Caco-2 (cell line): ENCODE measurements around the gene CCDC144A. TPM values are rescaled to one million over a fixed set of nuclear protein-coding genes. Genes with fewer than 3 reads are reported as not detected.
"Not testable (repeated sequence)": the region's sequence is repeated elsewhere in the genome, so short reads cannot be mapped to it uniquely, and the experiment has no call there.

ENCODE experiments used
- BruUV-seq: library from RNA; stranded (reverse); fragments of 400-500 nt; replicated peaks from 2 replicates; lab custom pipeline; 2021; lab: Mats Ljungman, UMichigan
- CTCF ChIA-PET: fragments of 300-600 bp; sonication (Branson Sonifier 250); formaldehyde crosslinking; loops from one replicate; lab custom pipeline; 2022; ENCODE audit warnings: antibody characterized with exemption; lab: Charles Lee
- POLR2A ChIA-PET: fragments of 300-600 bp; sonication (Branson Sonifier 250); formaldehyde crosslinking; loops from one replicate; lab custom pipeline; 2022; ENCODE audit warnings: antibody characterized with exemption; lab: Charles Lee
- DNase-seq, 2 experiments: peaks; one replicate each; pipeline versions ENCODE4 v3.0.0 to v3.0.0-alpha.2; 2020 to 2022
- H3K27me3 ChIP-seq: replicated peaks from 2 replicates; pipeline ENCODE4 v1.6.0; 2011; ENCODE audit warnings: low read length; ENCODE audit not compliant: control insufficient read depth, insufficient read depth
- H3K36me3 ChIP-seq: 2 replicates; pipeline ENCODE4 v1.5.1; 2011; ENCODE audit warnings: low read length; ENCODE audit not compliant: control insufficient read depth, insufficient read depth
- H3K4me1 ChIP-seq: fragments of 250-450 bp; sonication (Bioruptor Pico); 2 replicates; pipeline ENCODE4 v1.5.1; 2020; ENCODE audit warnings: mild to moderate bottlenecking
- H3K4me3 ChIP-seq: 2 replicates; pipeline ENCODE4 v1.5.1; 2011; ENCODE audit warnings: low read depth, mild to moderate bottlenecking, control low read depth, low read length
- H3K9me3 ChIP-seq: fragments of 250-450 bp; sonication (Bioruptor Pico); 2 replicates; pipeline ENCODE4 v1.5.1; 2020; ENCODE audit warnings: mild to moderate bottlenecking, moderate library complexity
- H3K27ac Mint-ChIP-seq: one replicate; pipeline ENCODE4 v1.8.0; 2022; ENCODE audit warnings: mixed read lengths; ENCODE audit not compliant: unreplicated experiment
- H3K27me3 Mint-ChIP-seq: one replicate; pipeline ENCODE4 v1.8.0; 2022; ENCODE audit warnings: mixed read lengths; ENCODE audit not compliant: insufficient read depth, unreplicated experiment
- H3K36me3 Mint-ChIP-seq: one replicate; pipeline ENCODE4 v1.8.0; 2022; ENCODE audit warnings: mild to moderate bottlenecking, mixed read lengths; ENCODE audit not compliant: insufficient read depth, unreplicated experiment
- H3K4me1 Mint-ChIP-seq: one replicate; pipeline ENCODE4 v1.8.0; 2022; ENCODE audit warnings: low read depth, mixed read lengths; ENCODE audit not compliant: unreplicated experiment
- H3K4me3 Mint-ChIP-seq: one replicate; pipeline ENCODE4 v1.8.0; 2022; ENCODE audit warnings: mild to moderate bottlenecking, moderate library complexity, mixed read lengths; ENCODE audit not compliant: unreplicated experiment
- H3K9me3 Mint-ChIP-seq: one replicate; pipeline ENCODE4 v1.8.0; 2022; ENCODE audit warnings: mixed read lengths; ENCODE audit not compliant: unreplicated experiment
- CTCF ChIP-seq, 2 experiments: fragments of 200-600 bp in 1 of 2; IDR thresholded peaks; 1 replicate in 1 of 2; 2 replicates in 1 of 2; pipeline versions ENCODE4 v1.5.1 to v1.8.0; 2011 to 2022; ENCODE audit warnings: antibody characterized with exemption in 1 of 2, control low read depth in 1 of 2, inconsistent platforms in 1 of 2, low read depth in 1 of 2, low read length in 1 of 2, mild to moderate bottlenecking in 1 of 2, moderate library complexity in 1 of 2; ENCODE audit not compliant: insufficient read depth in 1 of 2, severe bottlenecking in 1 of 2, unreplicated experiment in 1 of 2
- intact Hi-C: fragments of 100-400 bp; cut with micrococcal nuclease; formaldehyde crosslinking; loops from one replicate; pipeline ENCODE4 v1.10.0; 2022; ENCODE audit not compliant: unreplicated experiment
- total RNA-seq: library from RNA; stranded (reverse); gene quantifications from 2 replicates; pipeline ENCODE4 v1.2.3, GENCODE V29; 2022

The CCDC144A gene
- total RNA-seq, 1 experiment from 2014 or later = 17.0 TPM

GRCh38 chr17:16661217-16661616 is 28.8 kb upstream of the CCDC144A start:
- Histone ChIP-seq H3K4me3 (no peak overlapping the region), H3K9me3 (no peaks in the 10 kb centered on the region), H3K36me3 (no peaks in the 10 kb centered on the region), H3K4me1 (no peaks in the 10 kb centered on the region), H3K27me3 (no peaks in the 10 kb centered on the region)
- Mint-ChIP-seq H3K27me3 (peaks cover 9% of the 10 kb centered on the region), H3K27ac (no peak overlapping the region), H3K9me3 (no peaks in the 10 kb centered on the region), H3K4me3 (no peak overlapping the region), H3K36me3 (no peaks in the 10 kb centered on the region), H3K4me1 (no peaks in the 10 kb centered on the region)
- ChIA-PET CTCF (no interaction called here), POLR2A (no interaction called here)
- no peak for DNase-seq
- no peak for TF ChIP-seq CTCF (IDR thresholded peaks at IDR 0.05; ENCODE audit: insufficient read depth in 1 of 2, low read depth in 1 of 2, low read length in 1 of 2, severe bottlenecking in 1 of 2, unreplicated experiment in 1 of 2)
- intact Hi-C loops = no loop called here
- no TSS peak for BruUV-seq

DNA sequence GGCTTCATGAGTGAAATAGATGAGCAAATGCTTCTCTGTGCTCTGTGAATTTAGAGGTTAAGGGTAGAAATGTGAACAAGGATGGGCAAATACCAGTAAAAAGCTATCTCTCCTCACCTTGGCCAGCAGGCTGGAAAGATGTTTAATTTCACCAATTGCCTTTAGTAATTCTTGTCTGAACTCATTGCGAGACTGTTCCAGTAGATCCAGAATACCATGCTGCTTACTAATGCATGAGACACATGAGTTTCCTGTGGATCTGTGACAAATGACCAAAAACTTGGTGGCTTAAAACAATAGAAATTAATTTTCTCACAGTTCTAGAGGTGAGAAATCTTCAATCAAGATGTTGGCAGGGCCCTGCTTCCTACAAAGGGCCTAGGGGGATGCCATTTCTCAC is 27.1 kb upstream of the CCDC144A start:
- H3K4me1 ChIP-seq = no peaks in the 10 kb centered on the region
- H3K36me3 Mint-ChIP-seq = no peaks in the 10 kb centered on the region
- DNase-seq = no peak
- H3K4me1 Mint-ChIP-seq = no peaks in the 10 kb centered on the region
- H3K36me3 ChIP-seq = no peaks in the 10 kb centered on the region
- intact Hi-C loops = no loop called here
- no TSS peak for BruUV-seq
- H3K27ac Mint-ChIP-seq = no peak overlapping the region
- TF ChIP-seq CTCF (IDR thresholded peaks at IDR 0.05; ENCODE audit: insufficient read depth in 1 of 2, low read depth in 1 of 2, low read length in 1 of 2, severe bottlenecking in 1 of 2, unreplicated experiment in 1 of 2) = no peak
- peaks cover 9% of the 10 kb centered on the region for H3K27me3 Mint-ChIP-seq
- no peaks in the 10 kb centered on the region for H3K27me3 ChIP-seq
- CTCF ChIA-PET = no interaction called here
- POLR2A ChIA-PET = no interaction called here
- no peaks in the 10 kb centered on the region for H3K9me3 ChIP-seq
- H3K4me3 Mint-ChIP-seq = no peak overlapping the region
- H3K9me3 Mint-ChIP-seq = no peaks in the 10 kb centered on the region
- no peak overlapping the region for H3K4me3 ChIP-seq

GRCh38 chr17:16666553-16666906 is 23.5 kb upstream of the CCDC144A start:
- DNase-seq, H3K4me1 ChIP-seq, H3K27ac Mint-ChIP-seq, POLR2A ChIA-PET, H3K4me1 Mint-ChIP-seq, intact Hi-C loops, BruUV-seq, H3K4me3 Mint-ChIP-seq, H3K36me3 ChIP-seq, H3K27me3 ChIP-seq, H3K36me3 Mint-ChIP-seq, H3K9me3 ChIP-seq, CTCF ChIA-PET, H3K4me3 ChIP-seq, H3K27me3 Mint-ChIP-seq, H3K9me3 Mint-ChIP-seq: not testable (repeated sequence)

DNA sequence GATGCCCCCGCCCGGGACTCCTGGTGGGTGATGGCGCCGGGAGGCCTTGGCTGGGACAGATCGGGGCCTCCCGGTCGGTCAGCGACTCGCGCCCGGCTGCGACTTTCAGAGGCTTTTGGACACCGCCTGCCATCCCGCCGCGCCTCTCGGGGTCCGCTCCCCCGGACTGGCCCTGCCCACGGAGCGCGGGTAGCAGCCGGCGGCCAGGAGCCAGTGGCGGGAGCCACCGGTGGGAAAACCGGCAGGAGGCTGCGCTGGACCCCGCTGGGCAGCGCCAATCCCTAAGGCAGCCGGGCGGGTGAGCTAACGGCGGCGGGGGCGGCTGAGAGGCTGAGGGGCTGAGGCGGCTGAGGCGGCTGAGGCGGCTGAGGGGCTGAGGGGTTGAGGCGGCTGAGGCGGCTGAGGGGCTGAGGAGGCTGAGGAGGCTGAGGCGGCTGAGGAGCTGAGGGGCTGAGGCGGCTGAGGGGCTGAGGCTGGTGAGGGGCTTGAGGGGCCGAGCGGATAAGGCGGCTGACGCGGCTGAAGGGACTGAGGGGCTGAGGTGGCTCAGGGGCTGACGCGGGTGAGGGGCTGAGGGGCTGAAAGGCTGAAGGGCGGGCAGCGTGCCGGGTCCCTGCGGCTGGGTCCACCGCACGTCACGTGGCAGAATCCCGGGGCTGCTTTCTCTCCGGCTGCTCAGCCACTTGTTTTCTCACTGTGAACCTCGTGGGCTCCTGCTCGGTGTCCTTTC is 23.0 kb upstream of the CCDC144A start:
- CTCF ChIA-PET, H3K4me1 ChIP-seq, H3K36me3 Mint-ChIP-seq, DNase-seq, intact Hi-C loops, POLR2A ChIA-PET, H3K36me3 ChIP-seq, H3K4me3 ChIP-seq, H3K4me3 Mint-ChIP-seq, H3K9me3 ChIP-seq, H3K27ac Mint-ChIP-seq, H3K27me3 Mint-ChIP-seq, H3K9me3 Mint-ChIP-seq, BruUV-seq, H3K4me1 Mint-ChIP-seq, H3K27me3 ChIP-seq: not testable (repeated sequence)
